GM21526 (cell line): Measurements from ENCODE around the gene TIGD2.
"Not testable (repeated sequence)": the region's sequence is repeated elsewhere in the genome, so short reads cannot be mapped to it uniquely, and the experiment has no call there.

Source experiments
- ATAC-seq: cut with Tn5 transposase; IDR thresholded peaks from one replicate; pipeline ENCODE4 v1.9.1; 2021; ENCODE audit warnings: moderate library complexity; ENCODE audit not compliant: unreplicated experiment, low FRiP score

TIGD2 gene

DNA sequence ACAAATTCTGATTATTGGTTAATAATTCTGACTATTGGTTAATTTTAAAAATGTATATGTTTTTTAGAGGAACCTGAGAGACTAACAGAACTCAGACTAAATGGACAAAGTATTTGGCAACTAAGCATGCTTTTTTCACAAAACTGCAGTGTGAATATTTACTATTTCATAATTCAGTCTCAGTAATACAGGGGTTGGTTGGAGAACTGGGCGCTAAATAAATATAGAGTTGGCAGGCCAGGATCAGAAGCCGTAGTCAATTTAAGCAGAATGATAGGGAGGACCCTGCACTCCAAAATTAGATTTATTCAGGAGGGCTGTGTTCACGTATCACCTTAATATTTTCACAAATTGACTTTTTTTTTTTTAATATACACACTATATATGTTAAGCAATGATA lies 5.8 kb downstream of the TIGD2 start:
- ATAC-seq: no peak

DNA sequence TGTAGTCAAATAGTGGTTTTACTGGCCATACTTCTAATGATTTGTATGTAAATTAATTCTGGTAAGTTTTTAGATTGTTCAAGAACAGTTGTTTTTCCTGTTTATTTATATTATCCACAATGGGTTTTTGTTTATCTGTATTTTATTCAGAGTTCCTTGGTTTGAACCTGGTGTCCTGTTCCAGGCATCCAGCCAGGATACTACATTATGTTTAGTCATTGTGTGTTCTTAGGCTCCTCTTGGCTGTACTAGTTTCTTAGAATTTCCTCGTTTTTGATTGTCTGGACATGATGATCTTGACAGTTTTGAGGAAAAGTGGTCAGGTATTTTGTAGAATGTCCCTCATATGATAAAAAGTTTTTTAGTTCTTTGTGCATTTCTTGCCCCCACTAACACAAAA lies 7.8 kb downstream of the TIGD2 start:
- ATAC-seq: no peak

DNA sequence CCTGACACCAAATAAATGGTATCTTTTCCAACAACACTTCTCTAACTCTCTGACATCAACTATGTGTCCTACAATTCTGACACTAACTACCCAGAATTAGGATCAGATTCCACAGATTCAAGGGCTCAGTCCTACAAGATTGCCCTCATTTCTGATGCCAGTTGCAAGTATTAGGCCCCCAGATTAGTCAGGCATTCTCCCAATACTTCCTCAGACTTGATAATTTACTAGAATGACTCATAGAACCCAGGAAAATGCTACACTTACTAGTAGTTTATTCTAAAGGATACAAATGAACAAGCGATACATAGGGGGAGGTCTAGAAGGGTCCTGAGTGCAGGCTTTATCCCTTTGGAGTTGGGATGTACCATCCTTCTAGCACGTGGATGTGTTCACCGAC lies 8.5 kb downstream of the TIGD2 start:
- ATAC-seq: no peak

DNA sequence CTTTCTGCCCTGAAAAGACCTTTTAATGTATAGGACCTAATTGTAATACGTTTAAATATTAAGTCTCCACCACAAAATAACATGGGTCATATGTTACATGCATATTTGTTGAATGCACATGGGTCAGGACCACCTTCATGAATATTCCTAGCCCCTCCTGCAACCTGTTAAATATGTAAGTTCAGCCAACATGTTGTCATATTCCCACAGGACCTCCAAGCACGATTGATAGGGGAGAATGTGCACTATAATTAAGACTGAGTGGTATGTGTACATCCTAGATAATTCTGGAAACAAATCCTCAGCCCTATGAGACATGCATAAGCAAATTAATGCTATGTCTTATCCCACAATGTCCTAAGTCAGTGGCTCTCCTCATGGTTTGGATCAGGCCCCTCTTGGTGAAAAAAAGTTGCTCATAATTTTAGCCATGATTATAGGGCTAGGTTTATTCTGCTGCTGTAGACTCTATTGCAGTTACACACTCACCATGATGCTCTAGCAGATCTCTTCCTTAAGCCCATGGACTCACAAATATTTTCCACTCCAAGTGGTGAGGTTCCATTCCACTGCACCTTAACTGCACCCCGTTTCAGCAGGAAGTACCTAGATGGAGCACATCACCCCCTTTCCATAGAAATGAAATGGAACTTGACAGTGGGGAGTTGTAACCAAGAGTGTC lies 10.2 kb downstream of the TIGD2 start:
- no peak for ATAC-seq

DNA sequence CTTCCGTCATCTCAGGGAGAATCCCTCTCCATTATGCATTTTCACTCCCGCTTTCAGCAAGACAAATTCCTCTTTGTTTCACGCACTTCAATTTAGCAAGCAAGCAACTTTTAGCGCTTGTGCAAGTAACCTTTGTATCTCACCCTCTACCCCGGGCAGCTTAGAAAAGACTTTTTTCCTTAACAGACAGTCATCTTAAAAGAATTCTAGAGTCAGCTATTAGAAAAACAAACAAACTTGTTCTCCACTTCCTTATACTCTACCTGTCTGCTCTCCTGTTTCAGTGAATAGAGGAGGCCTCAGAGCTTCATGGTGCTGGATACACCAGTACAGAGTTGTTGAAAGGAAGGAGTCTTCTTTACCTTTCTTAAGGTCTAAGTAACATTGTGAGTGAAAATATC lies 12.1 kb downstream of the TIGD2 start:
- no peak for ATAC-seq

DNA sequence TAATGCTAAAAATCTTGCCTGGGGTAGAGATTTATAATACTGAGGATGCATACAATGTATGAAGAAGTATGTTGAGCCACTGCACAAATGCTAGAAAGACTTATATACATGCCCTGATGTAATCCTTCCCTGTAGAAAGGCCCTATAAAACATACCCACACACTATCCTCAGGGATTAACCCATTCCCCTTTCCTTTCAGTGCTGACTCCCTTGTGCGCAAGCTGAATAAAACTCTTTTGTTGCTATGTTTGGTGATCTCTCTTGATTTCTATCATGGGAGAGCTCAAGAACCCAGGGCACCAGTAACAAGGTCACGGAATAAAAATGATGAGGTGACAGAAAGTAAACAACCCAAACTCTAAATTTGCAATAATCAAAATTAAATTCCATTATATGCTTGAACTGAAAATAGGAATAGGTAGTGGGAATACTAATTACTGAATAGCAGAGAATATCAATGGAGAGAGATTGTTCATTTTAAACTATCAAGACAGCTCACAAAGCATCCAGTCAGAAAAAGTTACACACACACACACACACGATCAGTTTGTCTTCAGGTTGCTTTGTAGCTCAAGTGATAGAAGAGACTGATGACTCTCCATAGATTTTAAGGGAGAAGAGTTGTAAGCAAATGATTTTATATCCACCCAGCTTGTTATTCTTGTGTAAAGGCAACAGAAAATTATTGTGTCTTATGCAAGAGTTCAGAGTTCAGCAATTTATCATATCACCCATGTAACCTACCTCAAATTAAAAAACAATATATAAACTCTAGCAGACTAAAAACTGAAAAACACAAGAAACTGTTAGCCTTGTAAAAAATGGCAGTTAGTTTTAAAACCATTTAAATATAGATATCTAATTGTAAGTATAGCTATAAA lies 14.8 kb downstream of the TIGD2 start:
- ATAC-seq: no peak

DNA sequence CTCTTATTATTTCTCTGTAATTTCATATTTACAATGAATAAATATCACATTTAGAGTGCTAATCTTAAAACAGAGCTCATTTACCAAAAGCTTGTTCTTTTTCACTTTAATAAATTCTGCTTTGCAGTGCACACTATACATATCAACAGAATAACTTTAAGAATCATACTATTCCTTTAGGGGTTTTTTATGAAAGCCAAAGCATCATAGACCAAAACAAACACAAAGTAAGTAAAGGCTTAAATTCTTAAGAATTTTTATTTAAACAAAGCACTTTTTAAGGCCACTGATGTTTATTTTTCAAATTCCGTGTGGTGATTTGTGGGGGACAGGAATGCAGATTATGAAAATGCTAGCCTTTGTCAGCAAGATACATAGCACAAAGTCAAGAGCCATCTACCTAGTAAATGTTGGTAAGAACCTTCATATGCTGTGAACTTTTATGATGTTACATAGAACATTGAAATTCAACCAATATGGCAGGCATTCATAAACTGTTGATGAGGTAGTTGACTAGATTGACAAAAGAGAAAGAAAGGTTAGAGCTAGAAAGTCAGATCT lies 17.8 kb downstream of the TIGD2 start:
- ATAC-seq: no peak

DNA sequence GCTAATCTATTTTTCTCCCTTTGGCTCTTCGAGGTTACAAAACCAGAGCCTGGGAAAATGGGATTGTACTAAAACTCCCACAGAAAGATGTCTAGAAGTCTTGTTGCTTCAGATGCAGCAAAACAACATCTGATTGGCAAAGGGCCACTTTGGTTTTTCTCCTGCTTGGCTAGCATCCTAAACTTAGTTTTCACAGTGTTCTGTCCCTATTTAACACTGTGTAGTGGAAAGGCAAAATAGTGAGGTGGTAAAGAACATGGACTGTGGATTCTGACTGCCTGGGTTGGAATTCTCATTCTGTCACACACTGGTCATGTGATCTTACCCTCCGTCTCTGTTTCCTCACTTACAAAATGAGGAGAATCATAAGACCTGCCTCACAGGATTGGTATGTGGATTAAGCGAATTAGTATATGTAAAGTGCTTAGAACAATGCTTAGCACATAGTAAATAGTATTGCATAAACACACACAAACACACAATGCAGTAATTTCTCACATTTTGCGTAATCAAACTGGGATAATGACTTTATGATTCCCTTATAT lies 23.5 kb downstream of the TIGD2 start:
- ATAC-seq: no peak

DNA sequence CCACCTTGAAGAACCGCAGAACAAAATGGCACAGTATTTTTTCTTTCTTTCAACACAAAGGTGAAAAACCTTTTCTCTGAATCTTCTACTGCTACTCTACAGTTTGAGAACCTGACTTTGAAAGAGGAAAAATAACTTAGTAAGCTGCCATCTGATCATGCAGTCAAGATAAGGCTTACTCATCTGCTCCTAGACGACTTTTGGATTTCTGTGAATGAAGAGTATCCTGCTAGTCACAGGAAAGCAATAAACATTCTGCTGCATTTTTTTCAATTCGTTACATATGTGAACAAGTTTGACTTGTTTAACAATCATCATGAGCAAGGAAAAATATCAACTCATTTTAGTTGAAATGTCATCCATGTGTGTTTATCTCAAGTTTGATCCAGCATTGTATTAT lies 25.2 kb downstream of the TIGD2 start:
- no peak for ATAC-seq

DNA sequence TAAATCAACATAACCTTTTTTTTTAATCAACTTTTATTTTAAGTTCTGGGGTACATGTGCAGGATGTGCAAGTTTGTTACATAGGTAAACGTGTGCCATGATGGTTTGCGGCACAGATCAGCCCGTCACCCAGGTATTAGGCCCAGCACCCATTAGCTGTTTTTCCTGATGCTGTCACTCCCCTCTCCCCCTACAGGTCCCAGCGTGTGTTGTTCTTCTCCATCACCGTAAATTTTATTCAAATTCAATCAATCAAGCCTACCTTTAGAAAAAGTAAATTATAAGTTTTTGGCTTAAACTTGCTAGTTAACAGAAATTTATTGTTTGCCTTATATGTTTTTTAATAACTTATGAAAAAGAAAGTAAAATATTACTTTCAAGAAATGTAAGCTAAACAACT lies 25.9 kb downstream of the TIGD2 start:
- ATAC-seq: no peak

DNA sequence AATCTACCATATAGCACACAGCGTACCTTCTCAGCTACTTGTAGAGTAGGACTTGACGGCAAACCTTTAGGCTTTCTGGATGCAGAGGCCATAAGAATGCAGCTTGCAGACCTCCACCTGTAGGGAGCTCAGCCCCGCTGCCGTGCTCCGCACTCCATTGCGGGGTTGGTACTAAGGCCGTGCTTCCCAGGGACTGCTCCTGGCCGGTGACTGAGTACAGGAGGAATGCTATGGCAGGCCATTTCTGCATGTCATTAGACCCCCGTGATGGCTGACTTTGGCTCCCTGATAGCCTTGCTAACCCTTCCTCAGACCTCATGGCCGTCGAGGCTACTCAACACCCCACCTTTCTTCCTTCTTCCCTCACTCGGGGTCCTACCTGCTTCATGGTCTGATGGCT lies 26.4 kb downstream of the TIGD2 start:
- ATAC-seq: no peak

DNA sequence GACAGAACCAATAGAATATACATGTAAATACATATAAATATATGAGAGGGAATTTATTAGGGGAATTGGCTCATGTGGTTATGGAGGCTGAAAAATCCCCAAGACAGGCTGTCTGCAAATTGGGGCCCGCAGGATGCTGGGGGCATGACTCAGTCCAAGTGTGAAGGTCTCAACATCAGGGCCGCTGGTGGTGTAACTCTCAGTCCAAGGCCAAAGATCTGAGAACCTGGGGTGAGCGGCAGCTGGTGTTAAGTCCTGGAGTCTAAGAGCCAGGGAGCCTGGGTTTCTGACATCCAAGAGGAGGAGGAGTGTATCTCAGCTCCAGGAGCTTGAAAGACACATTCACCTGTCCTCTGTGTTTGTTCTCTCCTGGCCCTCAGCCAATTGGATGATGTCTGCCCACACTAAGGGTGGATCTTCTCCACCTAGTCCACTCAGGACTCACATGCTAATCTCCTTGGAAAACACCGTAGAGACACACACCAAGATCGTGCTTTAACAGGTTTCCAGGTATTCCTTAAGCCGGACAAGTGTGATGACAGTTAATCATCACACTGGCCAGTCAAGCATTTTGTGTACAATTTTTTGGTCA lies 28.9 kb downstream of the TIGD2 start:
- no peak for ATAC-seq

DNA sequence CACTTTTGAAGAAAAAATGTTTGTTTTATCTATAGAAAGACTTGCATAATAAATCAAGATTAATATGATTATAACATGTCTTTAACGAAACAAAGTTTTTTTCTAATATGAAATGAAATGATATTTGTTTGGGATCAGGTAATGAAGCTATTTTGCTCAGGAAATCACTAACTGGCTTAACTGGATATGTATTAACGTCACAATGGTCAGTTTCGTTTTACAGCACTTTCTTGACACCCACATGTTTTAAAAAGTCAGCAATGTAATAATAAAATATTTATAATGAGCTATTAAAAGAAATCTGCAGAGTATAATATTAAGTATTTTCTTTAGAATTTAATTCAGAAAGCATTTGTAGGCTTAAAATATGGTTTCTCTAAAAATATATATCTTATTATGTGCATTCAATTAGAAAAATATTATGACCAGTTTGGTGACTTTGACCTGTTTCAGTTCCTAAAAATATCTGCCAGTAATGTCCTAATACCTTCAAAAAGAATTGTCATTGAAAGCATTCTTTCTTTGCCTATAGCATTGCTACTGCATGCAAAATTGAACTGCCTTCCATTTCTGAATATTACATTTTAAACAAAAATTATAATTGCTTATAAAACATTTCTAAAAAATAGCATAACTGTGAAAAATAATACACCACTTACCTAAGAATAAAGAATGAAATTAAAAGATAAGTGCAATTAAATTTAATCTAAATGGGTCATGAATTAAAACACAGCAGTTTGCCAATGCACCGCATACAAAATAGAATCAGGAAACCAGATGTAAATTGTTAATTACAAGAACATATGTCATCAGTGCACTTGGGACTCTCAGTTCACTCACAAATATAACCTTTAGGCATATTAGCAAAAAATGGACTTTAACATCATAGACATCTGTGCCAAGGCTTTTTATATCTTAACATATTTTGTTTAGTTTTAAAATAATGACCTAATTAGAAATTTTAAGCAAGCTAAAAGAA lies 31.6 kb downstream of the TIGD2 start:
- ATAC-seq: peak; percentile 90

DNA sequence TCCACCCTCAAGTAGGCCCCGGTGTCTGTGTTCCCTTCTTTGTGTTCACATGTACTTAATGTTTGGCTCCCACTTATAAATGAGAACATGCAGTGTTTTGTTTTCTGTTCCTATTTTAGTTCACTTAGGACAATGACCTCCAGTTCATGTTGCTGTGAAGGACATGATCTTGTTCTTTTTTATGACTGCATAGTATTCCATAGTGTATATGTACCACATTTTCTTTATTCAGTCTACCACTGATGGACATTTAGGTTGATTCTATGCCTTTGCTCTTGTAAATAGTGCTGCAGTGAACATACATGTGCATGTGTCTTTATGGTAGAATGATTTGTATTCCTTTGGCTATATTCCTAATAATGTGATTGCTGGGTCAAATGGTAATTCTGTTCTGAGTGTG lies 33.3 kb downstream of the TIGD2 start:
- not testable (repeated sequence) for ATAC-seq

DNA sequence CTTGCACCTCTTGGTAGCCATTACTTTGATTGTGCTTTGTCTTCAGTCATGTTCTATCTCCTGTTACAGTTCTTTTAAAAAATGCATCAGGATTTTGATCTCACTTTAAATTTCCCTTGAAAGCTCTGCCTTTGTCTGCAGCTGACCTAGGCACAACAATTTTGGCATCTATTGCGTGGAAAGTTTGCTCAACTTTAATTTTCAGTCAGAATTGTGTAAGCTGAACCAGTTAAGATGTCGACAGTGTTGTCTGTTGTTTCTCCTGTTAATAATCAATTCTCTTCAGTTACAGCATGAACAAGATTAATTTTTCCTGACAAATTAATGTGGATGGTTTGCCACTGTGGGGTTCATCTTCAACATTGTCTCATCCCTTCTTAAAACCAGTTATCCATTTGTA lies 34.9 kb downstream of the TIGD2 start:
- no peak for ATAC-seq

DNA sequence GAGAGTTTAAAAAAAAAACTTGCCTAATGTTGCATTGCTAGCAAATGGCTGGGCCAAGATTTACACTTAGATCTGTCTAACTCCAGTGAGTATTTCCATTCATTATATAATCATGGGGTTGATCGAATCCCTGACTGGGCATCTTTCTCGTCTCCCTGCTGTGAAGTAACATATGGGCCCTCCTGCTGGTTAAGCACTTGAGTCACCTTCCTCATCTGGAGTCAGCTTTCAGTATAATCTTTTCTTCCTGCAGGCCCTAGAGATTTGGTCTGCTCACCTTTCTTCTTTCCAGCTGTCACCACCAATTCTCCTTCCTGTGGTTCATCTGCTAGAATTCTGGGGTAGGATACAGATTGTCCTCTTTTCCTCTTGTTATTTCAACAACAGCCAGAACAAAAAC lies 41.6 kb downstream of the TIGD2 start:
- ATAC-seq: no peak

DNA sequence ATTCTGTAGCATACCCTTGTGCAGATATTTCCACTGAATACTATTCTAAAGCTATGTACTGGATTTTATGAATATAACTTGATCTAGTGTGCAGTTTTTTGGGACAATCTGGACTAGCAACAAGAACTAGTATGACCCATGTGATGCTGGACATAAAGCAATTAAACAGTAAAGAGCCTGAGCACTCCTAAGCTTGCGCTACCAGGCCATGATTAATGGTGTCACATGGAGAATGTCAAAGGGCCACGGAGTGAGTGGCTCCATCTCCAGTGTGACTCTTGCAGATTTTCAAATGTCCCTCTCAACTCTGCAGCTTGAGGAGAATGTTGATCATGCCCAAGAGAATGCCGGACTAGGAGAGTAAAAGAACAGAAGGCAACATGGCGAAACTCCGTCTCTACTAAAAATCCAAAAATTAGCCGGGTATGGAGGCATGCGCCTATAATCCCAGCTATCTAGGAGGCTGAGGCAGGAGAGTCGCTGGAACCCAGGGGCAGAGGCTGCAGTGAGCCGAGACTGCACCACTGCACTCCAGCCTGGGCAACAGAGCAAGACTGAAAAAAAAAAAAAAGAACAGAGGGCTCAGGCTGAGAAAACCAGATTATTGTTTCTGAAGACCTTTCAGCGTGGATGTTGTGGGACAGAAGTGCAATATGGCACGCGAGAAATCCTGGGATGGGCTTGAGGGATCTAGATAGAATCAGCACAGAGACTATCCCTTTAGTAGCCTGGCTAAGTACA lies 45.0 kb downstream of the TIGD2 start:
- no peak for ATAC-seq

DNA sequence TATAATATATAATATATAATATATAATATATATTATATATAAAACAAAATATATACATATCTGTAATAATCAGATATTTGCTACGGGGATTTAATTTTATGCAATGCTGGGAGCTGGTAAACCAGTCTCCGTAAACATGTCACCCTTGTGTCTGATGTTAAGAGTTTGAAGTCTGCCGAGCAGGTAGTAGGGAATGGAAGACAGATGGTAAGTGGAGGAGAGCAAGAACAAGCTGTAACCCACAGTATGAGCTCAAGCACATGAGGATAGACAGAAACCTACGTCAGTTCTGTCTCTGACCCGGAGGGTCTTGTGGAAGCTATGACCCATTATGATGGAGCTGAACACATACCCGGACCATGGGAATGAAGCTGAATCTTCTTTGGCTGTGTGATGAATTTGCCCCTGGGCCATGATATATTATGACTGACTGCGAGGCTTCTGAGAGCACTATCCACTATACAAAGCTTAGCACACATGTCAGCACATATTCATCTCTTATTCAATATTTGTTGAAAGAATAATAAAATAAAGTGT lies 46.2 kb downstream of the TIGD2 start:
- no peak for ATAC-seq

DNA sequence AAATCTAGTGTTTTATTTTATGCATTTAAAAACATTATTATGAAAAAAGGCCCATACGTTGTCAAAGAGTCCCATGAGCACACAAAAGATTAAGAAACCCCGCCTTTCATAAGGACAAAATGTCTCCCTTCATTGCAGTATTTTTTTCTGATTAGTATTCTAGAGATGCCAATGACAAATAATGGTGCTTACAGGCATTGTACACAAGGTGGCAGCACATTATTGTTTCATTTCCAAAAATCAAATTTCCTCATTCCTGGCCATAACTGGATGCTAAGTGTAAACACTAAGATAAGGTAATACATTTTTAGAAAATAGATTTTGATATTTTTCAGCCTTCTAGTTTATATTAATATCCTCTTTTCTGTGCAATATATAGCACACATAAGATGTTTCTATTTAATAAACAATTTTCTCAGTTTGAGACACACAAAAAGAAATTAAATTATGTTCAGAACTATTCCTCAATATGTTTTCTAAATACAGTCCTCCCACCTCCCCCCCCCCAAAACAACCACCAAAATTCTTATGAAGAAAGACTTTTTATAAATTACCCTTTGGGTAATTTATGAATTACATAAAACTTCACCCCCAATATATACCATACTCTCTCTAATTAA lies 47.7 kb downstream of the TIGD2 start:
- ATAC-seq: peak; percentile 56
